HepG2 (cell line): ENCODE results near the gene ARMC2. TPM values are rescaled to one million over a fixed set of nuclear protein-coding genes. Genes with fewer than 3 reads are reported as not detected.
A peak's percentile ranks its signal among the peaks of the same experiment; 100 is the strongest.

Experiments
- CREBL2 ChIP-seq: sonication (generic); formaldehyde crosslinking; IDR thresholded peaks from 2 replicates; pipeline ENCODE4 v1.8.1; 2023; ENCODE audit warnings: missing genetic modification reagents, mild to moderate bottlenecking, borderline replicate concordance
- FOXA3 ChIP-seq: IDR thresholded peaks from 2 replicates; pipeline ENCODE4 v1.6.1; 2016; ENCODE audit warnings: missing genetic modification reagents, missing compliant biosample characterization
- FOXJ3 ChIP-seq: sonication (generic); formaldehyde crosslinking; IDR thresholded peaks from 2 replicates; pipeline ENCODE4 v1.4.0; 2020; ENCODE audit warnings: missing genetic modification reagents, mild to moderate bottlenecking, borderline replicate concordance
- FOXM1 ChIP-seq: sonication (generic); formaldehyde crosslinking; IDR thresholded peaks from 2 replicates; pipeline ENCODE4 v1.5.0; 2020; ENCODE audit warnings: missing genetic modification reagents
- HNF4G ChIP-seq, 2 experiments: sonication (generic) in 1 of 2; formaldehyde crosslinking in 1 of 2; IDR thresholded peaks; 2 replicates each; pipeline versions ENCODE4 v1.4.0 to v1.6.1; 2011 to 2020; ENCODE audit warnings: borderline replicate concordance in 2 of 2, low read depth in 2 of 2, mild to moderate bottlenecking in 2 of 2, low read length in 1 of 2, missing genetic modification reagents in 1 of 2, moderate library complexity in 1 of 2
- KAT7 ChIP-seq: IDR thresholded peaks from 2 replicates; pipeline ENCODE4 v1.6.1; 2018; ENCODE audit warnings: borderline replicate concordance, missing compliant biosample characterization
- MYPOP ChIP-seq: sonication (generic); formaldehyde crosslinking; IDR thresholded peaks from 2 replicates; pipeline ENCODE4 v1.8.1; 2023; ENCODE audit warnings: mild to moderate bottlenecking, moderate library complexity, missing genetic modification reagents
- SATB2 ChIP-seq: sonication (generic); formaldehyde crosslinking; IDR thresholded peaks from 2 replicates; pipeline ENCODE4 v1.5.0; 2020; ENCODE audit warnings: missing genetic modification reagents
- TCF7L2 ChIP-seq: IDR thresholded peaks from 2 replicates; pipeline ENCODE4 v1.6.1; 2011; ENCODE audit warnings: mild to moderate bottlenecking, low read depth, low read length, moderate library complexity
- ZNF138 ChIP-seq: sonication (generic); formaldehyde crosslinking; IDR thresholded peaks from 2 replicates; pipeline ENCODE4 v1.5.0; 2020; ENCODE audit warnings: mild to moderate bottlenecking, low read depth, missing genetic modification reagents
- ZNF468 ChIP-seq: sonication (generic); formaldehyde crosslinking; IDR thresholded peaks from 2 replicates; pipeline ENCODE4 v1.8.0; 2022; ENCODE audit warnings: mild to moderate bottlenecking, moderate library complexity, missing genetic modification reagents
- ZNF598 ChIP-seq: sonication (generic); formaldehyde crosslinking; IDR thresholded peaks from 2 replicates; pipeline ENCODE4 v1.5.1; 2020; ENCODE audit warnings: mild to moderate bottlenecking, missing genetic modification reagents, borderline replicate concordance
- ZNF660 ChIP-seq: sonication (generic); formaldehyde crosslinking; IDR thresholded peaks from 2 replicates; pipeline ENCODE4 v1.5.1; 2020; ENCODE audit warnings: mild to moderate bottlenecking, low read depth, missing genetic modification reagents, borderline replicate concordance
- ZNF770 ChIP-seq: sonication (generic); formaldehyde crosslinking; IDR thresholded peaks from 2 replicates; pipeline ENCODE4 v1.5.0; 2020; ENCODE audit warnings: mild to moderate bottlenecking, missing genetic modification reagents
- polyA plus RNA-seq, 8 experiments: library from polyadenylated mRNA; depleted of rRNA in 3 of 8; stranded (reverse) in 7 of 8; unstranded in 1 of 8; fragments of >200 nt; fragmentation: Illumina TruSeq in 4 of 8; extraction: Trizol in 4 of 8; gene quantifications; 2 replicates each; pipeline versions ENCODE4 v1.2.1 to v1.2.3, GENCODE V29; 2011 to 2016; ENCODE audit warnings: low read depth in 4 of 8, missing spikeins in 1 of 8, mixed read lengths in 1 of 8; ENCODE audit not compliant: insufficient read depth in 1 of 8
- total RNA-seq, 5 experiments: library from RNA; depleted of rRNA; stranded (reverse); fragments of >200 nt; fragmentation: Illumina TruSeq; extraction: Trizol; gene quantifications; 2 replicates each; pipeline ENCODE4 v1.2.3, GENCODE V29; 2016; ENCODE audit warnings: low read depth in 1 of 5
- TF ChIP-seq, protein P1 (sequence below): sonication (generic); formaldehyde crosslinking; conservative IDR thresholded peaks from 2 replicates; pipeline ENCODE4 v1.5.0; 2020; ENCODE audit warnings: missing genetic modification reagents
- TF ChIP-seq, protein P2 (sequence below): sonication (generic); formaldehyde crosslinking; IDR thresholded peaks from 2 replicates; pipeline ENCODE4 v1.8.0; 2022; ENCODE audit warnings: mild to moderate bottlenecking, missing genetic modification reagents, moderate library complexity
- TF ChIP-seq, protein P3 (sequence below): sonication (generic); formaldehyde crosslinking; IDR thresholded peaks from 2 replicates; pipeline ENCODE4 v1.5.1; 2020; ENCODE audit warnings: missing genetic modification reagents, mild to moderate bottlenecking, borderline replicate concordance
- TF ChIP-seq, protein P4 (sequence below): sonication (generic); formaldehyde crosslinking; conservative IDR thresholded peaks from 2 replicates; pipeline ENCODE4 v1.4.0; 2020; ENCODE audit warnings: missing genetic modification reagents

Gene ARMC2
- total and polyA plus RNA-seq, 2 of the 13 experiments (the other 11 are each of a cell fraction or from before 2014, with no cell fraction given), result 1.4 to 3.2 TPM

DNA sequence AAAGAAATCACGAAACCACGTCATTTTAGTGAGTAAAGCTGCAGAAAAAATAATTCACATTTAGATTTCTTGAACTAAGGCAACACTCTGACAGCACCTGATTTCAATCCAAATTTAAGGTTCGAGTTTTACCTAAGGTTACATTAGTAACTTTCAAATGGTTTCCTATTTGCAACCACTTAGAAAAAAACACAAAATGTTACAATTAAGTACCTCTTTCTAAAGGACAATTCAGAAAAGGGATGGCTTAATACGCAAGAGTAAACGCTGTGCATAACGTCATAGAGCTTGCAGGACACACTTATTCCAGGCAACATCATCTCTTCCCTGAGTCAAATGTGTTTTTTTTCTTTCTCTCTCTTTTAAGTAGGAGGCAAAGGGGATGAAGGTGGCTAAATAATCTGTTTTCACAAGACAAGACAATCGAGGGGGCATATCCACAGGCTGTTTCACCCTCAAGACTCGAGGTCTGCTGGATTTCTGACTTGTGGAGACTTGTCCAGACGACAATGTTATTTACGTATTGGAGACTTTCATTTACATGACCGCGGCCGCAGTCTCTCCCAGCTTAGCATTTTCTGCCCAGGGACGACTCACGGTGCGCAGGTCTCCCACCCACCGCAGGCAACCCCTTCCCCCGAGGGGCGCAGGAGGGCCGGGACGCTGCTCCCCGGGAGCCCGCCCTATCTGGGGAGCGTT is 160.5 kb downstream of the ARMC2 start (continued):
- TF ChIP-seq, protein P1, sequence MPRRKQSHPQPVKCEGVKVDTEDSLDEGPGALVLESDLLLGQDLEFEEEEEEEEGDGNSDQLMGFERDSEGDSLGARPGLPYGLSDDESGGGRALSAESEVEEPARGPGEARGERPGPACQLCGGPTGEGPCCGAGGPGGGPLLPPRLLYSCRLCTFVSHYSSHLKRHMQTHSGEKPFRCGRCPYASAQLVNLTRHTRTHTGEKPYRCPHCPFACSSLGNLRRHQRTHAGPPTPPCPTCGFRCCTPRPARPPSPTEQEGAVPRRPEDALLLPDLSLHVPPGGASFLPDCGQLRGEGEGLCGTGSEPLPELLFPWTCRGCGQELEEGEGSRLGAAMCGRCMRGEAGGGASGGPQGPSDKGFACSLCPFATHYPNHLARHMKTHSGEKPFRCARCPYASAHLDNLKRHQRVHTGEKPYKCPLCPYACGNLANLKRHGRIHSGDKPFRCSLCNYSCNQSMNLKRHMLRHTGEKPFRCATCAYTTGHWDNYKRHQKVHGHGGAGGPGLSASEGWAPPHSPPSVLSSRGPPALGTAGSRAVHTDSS (CRISPR knock-in tag), result no peak
- peak; percentile 4; the same call in 1 of the 2 replicates for TF ChIP-seq FOXA3 (CRISPR knock-in tag)
- no peak for TF ChIP-seq FOXM1 (CRISPR knock-in tag)
- TF ChIP-seq CREBL2 (CRISPR knock-in tag), result no peak
- TF ChIP-seq KAT7 (CRISPR knock-in tag), result no peak
- TF ChIP-seq ZNF138 (CRISPR knock-in tag), result no peak
- TF ChIP-seq, protein P2, sequence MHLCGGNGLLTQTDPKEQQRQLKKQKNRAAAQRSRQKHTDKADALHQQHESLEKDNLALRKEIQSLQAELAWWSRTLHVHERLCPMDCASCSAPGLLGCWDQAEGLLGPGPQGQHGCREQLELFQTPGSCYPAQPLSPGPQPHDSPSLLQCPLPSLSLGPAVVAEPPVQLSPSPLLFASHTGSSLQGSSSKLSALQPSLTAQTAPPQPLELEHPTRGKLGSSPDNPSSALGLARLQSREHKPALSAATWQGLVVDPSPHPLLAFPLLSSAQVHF, result 0 out of 2 replicates have a peak, but pooled peaks have one; percentile 5
- no peak for TF ChIP-seq FOXJ3 (CRISPR knock-in tag)
- no peak for TF ChIP-seq HNF4G (IDR thresholded peaks at IDR 0.05; ENCODE audit: borderline replicate concordance, low read depth, low read length)
- TF ChIP-seq HNF4G (CRISPR knock-in tag; IDR thresholded peaks at IDR 0.05; ENCODE audit: borderline replicate concordance, low read depth), result no peak
- no peak for TF ChIP-seq ZNF660 (CRISPR knock-in tag)
- TF ChIP-seq SATB2, result no peak
- TF ChIP-seq ZNF770 (CRISPR knock-in tag), result no peak
- TF ChIP-seq, protein P3, sequence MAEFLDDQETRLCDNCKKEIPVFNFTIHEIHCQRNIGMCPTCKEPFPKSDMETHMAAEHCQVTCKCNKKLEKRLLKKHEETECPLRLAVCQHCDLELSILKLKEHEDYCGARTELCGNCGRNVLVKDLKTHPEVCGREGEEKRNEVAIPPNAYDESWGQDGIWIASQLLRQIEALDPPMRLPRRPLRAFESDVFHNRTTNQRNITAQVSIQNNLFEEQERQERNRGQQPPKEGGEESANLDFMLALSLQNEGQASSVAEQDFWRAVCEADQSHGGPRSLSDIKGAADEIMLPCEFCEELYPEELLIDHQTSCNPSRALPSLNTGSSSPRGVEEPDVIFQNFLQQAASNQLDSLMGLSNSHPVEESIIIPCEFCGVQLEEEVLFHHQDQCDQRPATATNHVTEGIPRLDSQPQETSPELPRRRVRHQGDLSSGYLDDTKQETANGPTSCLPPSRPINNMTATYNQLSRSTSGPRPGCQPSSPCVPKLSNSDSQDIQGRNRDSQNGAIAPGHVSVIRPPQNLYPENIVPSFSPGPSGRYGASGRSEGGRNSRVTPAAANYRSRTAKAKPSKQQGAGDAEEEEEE (CRISPR knock-in tag), result no peak
- TF ChIP-seq ZNF598, result no peak
- 0 out of 2 replicates have a peak, but pooled peaks have one; percentile 17 for TF ChIP-seq MYPOP (CRISPR knock-in tag)
- TF ChIP-seq, protein P4, sequence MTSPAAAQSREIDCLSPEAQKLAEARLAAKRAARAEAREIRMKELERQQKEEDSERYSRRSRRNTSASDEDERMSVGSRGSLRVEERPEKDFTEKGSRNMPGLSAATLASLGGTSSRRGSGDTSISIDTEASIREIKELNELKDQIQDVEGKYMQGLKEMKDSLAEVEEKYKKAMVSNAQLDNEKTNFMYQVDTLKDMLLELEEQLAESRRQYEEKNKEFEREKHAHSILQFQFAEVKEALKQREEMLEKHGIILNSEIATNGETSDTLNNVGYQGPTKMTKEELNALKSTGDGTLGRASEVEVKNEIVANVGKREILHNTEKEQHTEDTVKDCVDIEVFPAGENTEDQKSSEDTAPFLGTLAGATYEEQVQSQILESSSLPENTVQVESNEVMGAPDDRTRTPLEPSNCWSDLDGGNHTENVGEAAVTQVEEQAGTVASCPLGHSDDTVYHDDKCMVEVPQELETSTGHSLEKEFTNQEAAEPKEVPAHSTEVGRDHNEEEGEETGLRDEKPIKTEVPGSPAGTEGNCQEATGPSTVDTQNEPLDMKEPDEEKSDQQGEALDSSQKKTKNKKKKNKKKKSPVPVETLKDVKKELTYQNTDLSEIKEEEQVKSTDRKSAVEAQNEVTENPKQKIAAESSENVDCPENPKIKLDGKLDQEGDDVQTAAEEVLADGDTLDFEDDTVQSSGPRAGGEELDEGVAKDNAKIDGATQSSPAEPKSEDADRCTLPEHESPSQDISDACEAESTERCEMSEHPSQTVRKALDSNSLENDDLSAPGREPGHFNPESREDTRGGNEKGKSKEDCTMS (CRISPR knock-in tag), result no peak
- TF ChIP-seq TCF7L2, result no peak
- TF ChIP-seq ZNF468, result no peak
